ENCODE measurements around the gene GRIA1. TPM values are rescaled to one million over a fixed set of nuclear protein-coding genes. Genes with fewer than 3 reads are reported as not detected.

Gene GRIA1
- total RNA-seq, 1 donor from 2014 or later, result 1.6 TPM

DNA sequence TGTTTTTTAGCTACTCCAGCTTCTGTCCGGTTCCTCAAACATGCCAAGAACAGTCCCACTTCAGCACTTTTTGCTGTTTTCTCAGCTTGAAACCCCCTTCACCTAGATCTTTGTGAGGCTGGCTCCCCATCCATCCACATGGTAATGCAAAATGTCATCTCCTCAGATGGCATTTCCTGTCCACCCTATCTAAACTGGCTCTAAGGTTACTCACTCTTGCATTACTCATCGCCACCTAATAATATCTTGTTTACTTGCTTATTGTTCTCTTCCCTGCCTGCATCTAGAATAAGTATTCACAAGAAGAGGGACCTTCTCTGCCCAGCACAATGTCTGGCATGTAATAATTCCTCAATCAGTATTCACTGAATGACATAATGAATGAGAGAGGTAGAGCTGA lies 328.2 kb downstream of the GRIA1 start:
- Mint-ChIP-seq H3K27me3 (ENCODE audit: low read depth) (no peaks in the 10 kb centered on the region), H3K27ac (ENCODE audit: unreplicated experiment) (no peak overlapping the region), H3K4me3 (no peak overlapping the region), H3K9me3 (no peaks in the 10 kb centered on the region), H3K4me1 (no peaks in the 10 kb centered on the region), H3K36me3 (ENCODE audit: low read depth) (no peaks in the 10 kb centered on the region)
- DNase-seq (ENCODE audit: low read depth, low spot score), result no peak
- TF ChIP-seq, protein P1, sequence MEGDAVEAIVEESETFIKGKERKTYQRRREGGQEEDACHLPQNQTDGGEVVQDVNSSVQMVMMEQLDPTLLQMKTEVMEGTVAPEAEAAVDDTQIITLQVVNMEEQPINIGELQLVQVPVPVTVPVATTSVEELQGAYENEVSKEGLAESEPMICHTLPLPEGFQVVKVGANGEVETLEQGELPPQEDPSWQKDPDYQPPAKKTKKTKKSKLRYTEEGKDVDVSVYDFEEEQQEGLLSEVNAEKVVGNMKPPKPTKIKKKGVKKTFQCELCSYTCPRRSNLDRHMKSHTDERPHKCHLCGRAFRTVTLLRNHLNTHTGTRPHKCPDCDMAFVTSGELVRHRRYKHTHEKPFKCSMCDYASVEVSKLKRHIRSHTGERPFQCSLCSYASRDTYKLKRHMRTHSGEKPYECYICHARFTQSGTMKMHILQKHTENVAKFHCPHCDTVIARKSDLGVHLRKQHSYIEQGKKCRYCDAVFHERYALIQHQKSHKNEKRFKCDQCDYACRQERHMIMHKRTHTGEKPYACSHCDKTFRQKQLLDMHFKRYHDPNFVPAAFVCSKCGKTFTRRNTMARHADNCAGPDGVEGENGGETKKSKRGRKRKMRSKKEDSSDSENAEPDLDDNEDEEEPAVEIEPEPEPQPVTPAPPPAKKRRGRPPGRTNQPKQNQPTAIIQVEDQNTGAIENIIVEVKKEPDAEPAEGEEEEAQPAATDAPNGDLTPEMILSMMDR (conservative IDR thresholded peaks at IDR 0.05), result no peak

- TF ChIP-seq, protein P1 (conservative IDR thresholded peaks at IDR 0.05), result no peak
- H3K27ac Mint-ChIP-seq (ENCODE audit: unreplicated experiment), result no peak overlapping the region
- H3K4me1 Mint-ChIP-seq, result peaks cover 4% of the 10 kb centered on the region
- no peak overlapping the region for H3K4me3 Mint-ChIP-seq
- H3K27me3 Mint-ChIP-seq (ENCODE audit: low read depth), result peaks cover 2% of the 10 kb centered on the region
- H3K9me3 Mint-ChIP-seq, result no peaks in the 10 kb centered on the region
- no peak for DNase-seq (ENCODE audit: low read depth, low spot score)
- H3K36me3 Mint-ChIP-seq (ENCODE audit: low read depth), result no peaks in the 10 kb centered on the region
Observed at GRCh38 chr5:153823036-153823435, 332.6 kb downstream of the GRIA1 start.

GRCh38 chr5:153824909-153825308 lies 334.4 kb downstream of the GRIA1 start:
- H3K36me3 Mint-ChIP-seq (ENCODE audit: low read depth), result no peaks in the 10 kb centered on the region
- no peak overlapping the region for H3K4me3 Mint-ChIP-seq
- H3K27me3 Mint-ChIP-seq (ENCODE audit: low read depth), result peaks cover 3% of the 10 kb centered on the region
- no peak for DNase-seq (ENCODE audit: low read depth, low spot score)
- TF ChIP-seq, protein P1 (conservative IDR thresholded peaks at IDR 0.05), result no peak
- no peak overlapping the region for H3K27ac Mint-ChIP-seq (ENCODE audit: unreplicated experiment)
- H3K9me3 Mint-ChIP-seq, result no peaks in the 10 kb centered on the region
- peaks cover 4% of the 10 kb centered on the region for H3K4me1 Mint-ChIP-seq

GRCh38 chr5:153827397-153827796 lies 336.9 kb downstream of the GRIA1 start:
- Mint-ChIP-seq H3K9me3 (peaks cover 3% of the 10 kb centered on the region), H3K27ac (ENCODE audit: unreplicated experiment) (no peak overlapping the region), H3K27me3 (ENCODE audit: low read depth) (peaks cover 5% of the 10 kb centered on the region), H3K36me3 (ENCODE audit: low read depth) (no peaks in the 10 kb centered on the region), H3K4me3 (no peak overlapping the region), H3K4me1 (peaks cover 4% of the 10 kb centered on the region)
- TF ChIP-seq, protein P1 (conservative IDR thresholded peaks at IDR 0.05), result no peak
- no peak for DNase-seq (ENCODE audit: low read depth, low spot score)

- H3K4me1 Mint-ChIP-seq, result peaks cover 4% of the 10 kb centered on the region
- no peak for DNase-seq (ENCODE audit: low read depth, low spot score)
- H3K9me3 Mint-ChIP-seq, result peaks cover 3% of the 10 kb centered on the region
- TF ChIP-seq, protein P1 (conservative IDR thresholded peaks at IDR 0.05), result no peak
- no peak overlapping the region for H3K27ac Mint-ChIP-seq (ENCODE audit: unreplicated experiment)
- no peaks in the 10 kb centered on the region for H3K36me3 Mint-ChIP-seq (ENCODE audit: low read depth)
- H3K4me3 Mint-ChIP-seq, result no peak overlapping the region
- peaks cover 5% of the 10 kb centered on the region for H3K27me3 Mint-ChIP-seq (ENCODE audit: low read depth)
Observed at GRCh38 chr5:153829510-153830065, 339.1 kb downstream of the GRIA1 start.
